Measurements from ENCODE around the gene GALNT2. TPM values are rescaled to one million over a fixed set of nuclear protein-coding genes. Genes with fewer than 3 reads are reported as not detected.
A peak's percentile ranks its signal among the peaks of the same experiment; 100 is the strongest.

GALNT2 gene
- polyA plus RNA-seq, 2 of the 4 experiments (the other 2 are of a cell fraction), result 66.9 to 114 TPM

DNA sequence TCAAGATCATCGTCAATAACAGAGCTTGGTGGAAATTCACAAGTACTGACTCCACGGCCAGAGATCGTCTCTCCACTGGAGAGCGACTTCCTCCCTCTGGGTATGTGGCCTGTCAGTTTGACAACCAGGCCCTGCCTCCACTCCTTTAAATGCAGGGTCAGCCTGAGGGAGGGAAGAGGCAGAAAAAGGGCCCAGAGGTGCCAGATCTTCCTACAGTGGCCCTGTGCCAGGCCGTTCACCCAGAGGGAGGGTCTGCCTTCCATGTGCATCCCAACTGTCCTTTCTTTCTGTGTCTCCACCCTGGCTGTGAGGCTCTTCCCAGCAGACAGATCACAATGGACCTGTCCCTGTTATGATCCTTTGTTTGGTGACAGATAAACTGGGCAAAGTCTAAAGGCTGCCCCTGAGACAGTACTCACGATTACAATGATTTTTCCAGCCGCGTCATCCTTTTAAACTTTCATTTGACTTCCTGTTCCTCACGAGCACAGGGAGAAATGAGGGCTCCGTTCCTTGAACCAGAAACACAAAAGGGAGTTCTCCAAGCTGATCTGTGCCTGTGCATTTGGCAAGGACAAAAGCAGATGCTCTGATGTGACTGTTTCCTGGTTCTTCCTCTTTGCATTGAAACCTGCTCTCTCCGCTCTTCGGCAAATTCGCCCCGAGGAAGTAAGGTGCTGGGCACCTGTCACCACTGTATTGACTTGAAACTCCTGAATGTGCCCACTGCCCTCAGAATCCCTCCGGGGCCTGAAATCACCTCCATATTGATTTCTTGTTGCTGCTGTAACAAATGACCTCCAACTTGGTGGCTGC lies 232.4 kb downstream of the GALNT2 start:
- TF ChIP-seq, protein P1, sequence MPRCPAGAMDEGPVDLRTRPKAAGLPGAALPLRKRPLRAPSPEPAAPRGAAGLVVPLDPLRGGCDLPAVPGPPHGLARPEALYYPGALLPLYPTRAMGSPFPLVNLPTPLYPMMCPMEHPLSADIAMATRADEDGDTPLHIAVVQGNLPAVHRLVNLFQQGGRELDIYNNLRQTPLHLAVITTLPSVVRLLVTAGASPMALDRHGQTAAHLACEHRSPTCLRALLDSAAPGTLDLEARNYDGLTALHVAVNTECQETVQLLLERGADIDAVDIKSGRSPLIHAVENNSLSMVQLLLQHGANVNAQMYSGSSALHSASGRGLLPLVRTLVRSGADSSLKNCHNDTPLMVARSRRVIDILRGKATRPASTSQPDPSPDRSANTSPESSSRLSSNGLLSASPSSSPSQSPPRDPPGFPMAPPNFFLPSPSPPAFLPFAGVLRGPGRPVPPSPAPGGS (IDR thresholded peaks at IDR 0.05), result no peak
- TF ChIP-seq MAFK (IDR thresholded peaks at IDR 0.05; ENCODE audit: partially characterized antibody) (no peak), GATA3 (IDR thresholded peaks at IDR 0.05; ENCODE audit: borderline replicate concordance) (no peak), CHD4 (IDR thresholded peaks at IDR 0.05; ENCODE audit: borderline replicate concordance) (no peak), RAD21 (conservative IDR thresholded peaks at IDR 0.05 in 1 of 2, IDR thresholded peaks at IDR 0.05 in 1 of 2) (no peak), CBX8 (IDR thresholded peaks at IDR 0.05) (no peak), POLR2A (IDR thresholded peaks at IDR 0.05; ENCODE audit: low read length) (no peak), ZC3H11A (IDR thresholded peaks at IDR 0.05) (no peak), RNF2 (IDR thresholded peaks at IDR 0.05; ENCODE audit: borderline replicate concordance, low read depth) (no peak), JUNB (IDR thresholded peaks at IDR 0.05) (no peak), ESRRA (IDR thresholded peaks at IDR 0.05; ENCODE audit: borderline replicate concordance, low read length) (no peak), CEBPB (IDR thresholded peaks at IDR 0.05) (no peak), ZFP36 (IDR thresholded peaks at IDR 0.05; ENCODE audit: borderline replicate concordance, partially characterized antibody) (no peak)
- TF ChIP-seq, protein P2, sequence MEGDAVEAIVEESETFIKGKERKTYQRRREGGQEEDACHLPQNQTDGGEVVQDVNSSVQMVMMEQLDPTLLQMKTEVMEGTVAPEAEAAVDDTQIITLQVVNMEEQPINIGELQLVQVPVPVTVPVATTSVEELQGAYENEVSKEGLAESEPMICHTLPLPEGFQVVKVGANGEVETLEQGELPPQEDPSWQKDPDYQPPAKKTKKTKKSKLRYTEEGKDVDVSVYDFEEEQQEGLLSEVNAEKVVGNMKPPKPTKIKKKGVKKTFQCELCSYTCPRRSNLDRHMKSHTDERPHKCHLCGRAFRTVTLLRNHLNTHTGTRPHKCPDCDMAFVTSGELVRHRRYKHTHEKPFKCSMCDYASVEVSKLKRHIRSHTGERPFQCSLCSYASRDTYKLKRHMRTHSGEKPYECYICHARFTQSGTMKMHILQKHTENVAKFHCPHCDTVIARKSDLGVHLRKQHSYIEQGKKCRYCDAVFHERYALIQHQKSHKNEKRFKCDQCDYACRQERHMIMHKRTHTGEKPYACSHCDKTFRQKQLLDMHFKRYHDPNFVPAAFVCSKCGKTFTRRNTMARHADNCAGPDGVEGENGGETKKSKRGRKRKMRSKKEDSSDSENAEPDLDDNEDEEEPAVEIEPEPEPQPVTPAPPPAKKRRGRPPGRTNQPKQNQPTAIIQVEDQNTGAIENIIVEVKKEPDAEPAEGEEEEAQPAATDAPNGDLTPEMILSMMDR (IDR thresholded peaks at IDR 0.05), result no peak
- TF ChIP-seq, protein P3, sequence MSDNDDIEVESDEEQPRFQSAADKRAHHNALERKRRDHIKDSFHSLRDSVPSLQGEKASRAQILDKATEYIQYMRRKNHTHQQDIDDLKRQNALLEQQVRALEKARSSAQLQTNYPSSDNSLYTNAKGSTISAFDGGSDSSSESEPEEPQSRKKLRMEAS (IDR thresholded peaks at IDR 0.05), result no peak
- TF ChIP-seq, protein P4, sequence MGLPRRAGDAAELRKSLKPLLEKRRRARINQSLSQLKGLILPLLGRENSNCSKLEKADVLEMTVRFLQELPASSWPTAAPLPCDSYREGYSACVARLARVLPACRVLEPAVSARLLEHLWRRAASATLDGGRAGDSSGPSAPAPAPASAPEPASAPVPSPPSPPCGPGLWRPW (IDR thresholded peaks at IDR 0.05), result no peak
- TF ChIP-seq, protein P5, sequence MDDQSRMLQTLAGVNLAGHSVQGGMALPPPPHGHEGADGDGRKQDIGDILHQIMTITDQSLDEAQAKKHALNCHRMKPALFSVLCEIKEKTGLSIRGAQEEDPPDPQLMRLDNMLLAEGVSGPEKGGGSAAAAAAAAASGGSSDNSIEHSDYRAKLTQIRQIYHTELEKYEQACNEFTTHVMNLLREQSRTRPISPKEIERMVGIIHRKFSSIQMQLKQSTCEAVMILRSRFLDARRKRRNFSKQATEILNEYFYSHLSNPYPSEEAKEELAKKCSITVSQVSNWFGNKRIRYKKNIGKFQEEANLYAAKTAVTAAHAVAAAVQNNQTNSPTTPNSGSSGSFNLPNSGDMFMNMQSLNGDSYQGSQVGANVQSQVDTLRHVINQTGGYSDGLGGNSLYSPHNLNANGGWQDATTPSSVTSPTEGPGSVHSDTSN (IDR thresholded peaks at IDR 0.05), result no peak
- DNase-seq (ENCODE audit: low read depth in 1 of 2, low spot score in 1 of 2) (no peak), ATAC-seq (no peak), FAIRE-seq (no peak)
- ChIA-PET CTCF (interaction anchor here (0.6 to 1.3 kb wide), 3 partner anchors 10 to 603 kb away, joined by 3 read pairs; no protein-coding TSS in a partner anchor), POLR2A (no interaction called here)
- Histone ChIP-seq H3K27ac (no peak overlapping the region), H3K4me2 (no peak overlapping the region), H3K9me3 (no peaks in the 10 kb centered on the region), H3K4me1 (no peaks in the 10 kb centered on the region), H3K4me3 (no peak overlapping the region)
- 64% methylated on average over 15 of the region's 15 CpGs for WGBS (ENCODE audit: missing lambda C conversion rate)

DNA sequence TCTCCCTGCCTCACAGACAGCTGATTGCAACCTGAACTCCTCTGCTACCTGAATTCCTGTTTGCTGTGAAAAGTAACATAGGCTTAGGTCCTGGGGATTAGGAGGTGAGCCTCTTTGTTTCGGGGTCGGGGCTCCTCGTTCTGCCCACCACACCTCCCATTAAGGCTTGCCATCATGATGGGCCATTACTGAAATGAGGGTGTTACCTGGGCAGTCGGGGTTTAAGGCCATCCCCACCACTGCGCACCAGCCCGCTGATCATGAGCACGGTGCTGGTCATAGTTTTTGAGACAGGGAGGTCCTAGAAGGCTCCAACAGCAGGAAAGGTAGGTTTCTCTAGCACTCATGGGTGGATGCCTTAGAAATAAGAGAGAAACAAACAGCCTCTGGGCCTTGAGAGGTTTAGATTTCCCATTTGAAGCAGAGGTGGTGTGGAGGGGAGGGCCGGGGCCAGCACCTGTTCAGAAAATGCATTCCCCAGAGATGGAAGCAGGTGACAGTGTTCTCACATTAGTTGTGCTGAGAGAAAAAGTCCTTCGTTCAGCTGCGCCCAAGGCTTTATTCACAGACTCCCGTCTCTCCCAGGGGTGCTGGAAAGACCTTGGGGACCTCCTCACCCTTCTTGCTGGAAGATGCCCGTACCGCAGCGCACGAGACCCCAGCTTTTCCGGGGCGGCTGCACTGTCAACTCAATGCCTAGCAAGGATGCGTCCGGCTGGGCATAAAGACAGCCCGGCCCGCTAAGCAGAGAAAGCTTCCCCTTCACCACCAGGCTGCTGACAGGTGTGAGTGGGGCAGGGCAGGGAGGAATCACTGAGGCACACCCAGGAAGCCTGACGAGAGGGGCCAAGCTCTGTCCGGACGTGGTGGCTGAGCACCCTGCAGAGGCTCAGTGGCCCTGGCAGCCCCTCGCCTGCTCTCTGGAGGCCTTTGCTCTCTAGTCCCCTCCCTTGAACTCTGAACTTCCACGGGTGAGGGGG lies 233.6 kb downstream of the GALNT2 start:
- ChIA-PET POLR2A (no interaction called here), CTCF (interaction anchor here (0.6 to 1.3 kb wide), 5 partner anchors 10 to 605 kb away, joined by 3 to 4 read pairs (median 3); no protein-coding TSS in a partner anchor)
- Histone ChIP-seq H3K4me3 (no peak overlapping the region), H3K9me3 (no peaks in the 10 kb centered on the region), H3K4me2 (no peak overlapping the region), H3K4me1 (no peaks in the 10 kb centered on the region), H3K27ac (no peak overlapping the region)
- FAIRE-seq, result no peak
- ATAC-seq, result 0 out of 6 replicates have a peak, but pooled peaks of 1 of the 2 experiments have one; percentile 8
- DNase-seq (ENCODE audit: low read depth in 1 of 2, low spot score in 1 of 2), result no peak
- WGBS (ENCODE audit: missing lambda C conversion rate), result 71% methylated on average over 23 of the region's 26 CpGs
- TF ChIP-seq CBX2 (IDR thresholded peaks at IDR 0.05; ENCODE audit: borderline replicate concordance, low read depth), result no peak
- TF ChIP-seq HOXB5 (CRISPR knock-in tag; IDR thresholded peaks at IDR 0.05), result no peak
- no peak for TF ChIP-seq CHD4 (IDR thresholded peaks at IDR 0.05; ENCODE audit: borderline replicate concordance)
- TF ChIP-seq, protein P2 (IDR thresholded peaks at IDR 0.05), result no peak
- no peak for TF ChIP-seq ZSCAN20 (CRISPR knock-in tag; IDR thresholded peaks at IDR 0.05)
- no peak for TF ChIP-seq TP53 (CRISPR knock-in tag; IDR thresholded peaks at IDR 0.05)
- TF ChIP-seq FOSB (CRISPR knock-in tag; IDR thresholded peaks at IDR 0.05), result no peak
- TF ChIP-seq, protein P6, sequence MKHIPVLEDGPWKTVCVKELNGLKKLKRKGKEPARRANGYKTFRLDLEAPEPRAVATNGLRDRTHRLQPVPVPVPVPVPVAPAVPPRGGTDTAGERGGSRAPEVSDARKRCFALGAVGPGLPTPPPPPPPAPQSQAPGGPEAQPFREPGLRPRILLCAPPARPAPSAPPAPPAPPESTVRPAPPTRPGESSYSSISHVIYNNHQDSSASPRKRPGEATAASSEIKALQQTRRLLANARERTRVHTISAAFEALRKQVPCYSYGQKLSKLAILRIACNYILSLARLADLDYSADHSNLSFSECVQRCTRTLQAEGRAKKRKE (CRISPR knock-in tag; IDR thresholded peaks at IDR 0.05; ENCODE audit: low read depth), result no peak
- TF ChIP-seq, protein P3 (IDR thresholded peaks at IDR 0.05), result no peak
- TF ChIP-seq HOXA7 (CRISPR knock-in tag; IDR thresholded peaks at IDR 0.05), result no peak
- TF ChIP-seq POLR2AphosphoS2 (conservative IDR thresholded peaks at IDR 0.05; ENCODE audit: low read length), result no peak
- no peak for TF ChIP-seq NFE2L2 (conservative IDR thresholded peaks at IDR 0.05; ENCODE audit: low read length)
- no peak for TF ChIP-seq SREBF2 (IDR thresholded peaks at IDR 0.05)

All from A549 (cell line).